HCT116 (cell line): ENCODE measurements around the gene PLCG2. TPM values are rescaled to one million over a fixed set of nuclear protein-coding genes. Genes with fewer than 3 reads are reported as not detected.
A peak's percentile ranks its signal among the peaks of the same experiment; 100 is the strongest.

Experiments used
- ATAC-seq: fragments of 200-7000 bp; cut with Tn5 transposase; 2 replicates; pipeline ENCODE4 v1.9.1; 2020; ENCODE audit warnings: mild to moderate bottlenecking, moderate library complexity
- BruUV-seq: library from RNA; stranded (reverse); fragments of 400-500 nt; replicated peaks from 2 replicates; lab custom pipeline; 2021; lab: Mats Ljungman, UMichigan
- CTCF ChIA-PET: fragments of 300-600 bp; sonication (Branson Sonifier 250); formaldehyde crosslinking; loops from one replicate; lab custom pipeline; 2021; ENCODE audit warnings: antibody characterized with exemption; lab: Charles Lee
- POLR2A ChIA-PET: fragments of 300-600, 350-600 bp; sonication (Branson Sonifier 250); formaldehyde crosslinking; loops from one replicate; lab custom pipeline; 2021; ENCODE audit warnings: antibody characterized with exemption; lab: Charles Lee
- RAD21 ChIA-PET, 2 experiments: fragments of 300-600 bp; sonication (Branson Sonifier 250); formaldehyde crosslinking; loops; one replicate each; lab custom pipeline; 2023; ENCODE audit warnings: low total read pairs in 2 of 2; ENCODE audit not compliant: uncharacterized antibody in 2 of 2, unreplicated experiment in 2 of 2, low non-redundant PET in 1 of 2; lab: Charles Lee
- DNase-seq: peaks from one replicate; pipeline ENCODE4 v3.0.0-alpha.2; 2010; ENCODE audit warnings: low read depth, low spot score
- H2AFZ ChIP-seq: fragments of 200-600 bp; shearing (Covaris generic), sonication (generic); 2 replicates; pipeline ENCODE4 v1.6.1; 2017; ENCODE audit warnings: low read depth, mixed run types, mixed read lengths, antibody characterized with exemption, low read length; ENCODE audit not compliant: poor library complexity, severe bottlenecking
- H3K27ac ChIP-seq: 2 replicates; pipeline ENCODE4 v1.5.1; 2012; ENCODE audit warnings: low read depth, low read length
- H3K27me3 ChIP-seq: fragments of 200-600 bp; sonication (generic); 2 replicates; pipeline ENCODE4 v1.6.1; 2016; ENCODE audit warnings: mixed run types, low read length, mixed read lengths; ENCODE audit not compliant: insufficient read depth
- H3K36me3 ChIP-seq, 2 experiments: fragments of 200-500 bp in 1 of 2; fragments of 200-600 bp in 1 of 2; sonication (Bioruptor generic) in 1 of 2; sonication (generic) in 1 of 2; 2 replicates each; pipeline versions ENCODE4 v1.5.1 to v1.6.1; 2014 to 2016; ENCODE audit warnings: low read length in 2 of 2, inconsistent platforms in 1 of 2, mixed read lengths in 1 of 2, mixed run types in 1 of 2; ENCODE audit not compliant: insufficient read depth in 2 of 2, control insufficient read depth in 1 of 2
- H3K4me1 ChIP-seq, 2 experiments: fragments of 200-600 bp in 1 of 2; sonication (generic) in 1 of 2; 2 replicates each; pipeline versions ENCODE4 v1.5.1 to v1.6.1; 2012 to 2017; ENCODE audit warnings: low read length in 2 of 2, inconsistent platforms in 1 of 2, mild to moderate bottlenecking in 1 of 2, mixed read lengths in 1 of 2, mixed run types in 1 of 2, moderate library complexity in 1 of 2; ENCODE audit not compliant: insufficient read depth in 2 of 2, control insufficient read depth in 1 of 2
- H3K4me2 ChIP-seq: fragments of 200-600 bp; sonication (generic); 2 replicates; pipeline ENCODE4 v1.6.1; 2017; ENCODE audit warnings: mixed run types, low read length, mixed read lengths
- H3K4me3 ChIP-seq, 2 experiments: fragments of 200-600 bp in 1 of 2; sonication (generic) in 1 of 2; replicated peaks in 1 of 2; 2 replicates each; pipeline ENCODE4 v1.5.1; 2011 to 2016; ENCODE audit warnings: low read length in 2 of 2, control low read depth in 1 of 2, low read depth in 1 of 2, mild to moderate bottlenecking in 1 of 2, mixed read lengths in 1 of 2, mixed run types in 1 of 2
- H3K79me2 ChIP-seq: fragments of 200-600 bp; sonication (generic); 2 replicates; pipeline ENCODE4 v1.6.1; 2017; ENCODE audit warnings: mild to moderate bottlenecking, mixed run types, low read length, moderate library complexity, mixed read lengths; ENCODE audit not compliant: insufficient read depth
- H3K9ac ChIP-seq: fragments of 200-600 bp; sonication (generic); 2 replicates; pipeline ENCODE4 v1.6.1; 2016; ENCODE audit warnings: low read length, mixed read lengths
- H3K9me2 ChIP-seq: fragments of 200-600 bp; sonication (generic), shearing (Covaris generic); 2 replicates; pipeline ENCODE4 v1.6.1; 2017; ENCODE audit warnings: mixed run types, mild to moderate bottlenecking, moderate library complexity; ENCODE audit not compliant: insufficient read depth
- H3K9me3 ChIP-seq, 2 experiments: fragments of 200-500 bp in 1 of 2; fragments of 200-600 bp in 1 of 2; sonication (Bioruptor generic) in 1 of 2; sonication (generic) in 1 of 2; 2 replicates each; pipeline ENCODE4 v1.6.1; 2014 to 2017; ENCODE audit warnings: low read length in 2 of 2, mixed read lengths in 2 of 2, inconsistent platforms in 1 of 2, low read depth in 1 of 2, mild to moderate bottlenecking in 1 of 2, mixed run types in 1 of 2, moderate library complexity in 1 of 2; ENCODE audit not compliant: control insufficient read depth in 1 of 2, insufficient read depth in 1 of 2
- H4K20me1 ChIP-seq: fragments of 200-600 bp; sonication (generic), shearing (Covaris generic); 2 replicates; pipeline ENCODE4 v1.6.1; 2017; ENCODE audit warnings: mixed run types, mild to moderate bottlenecking, moderate library complexity; ENCODE audit not compliant: insufficient read depth
- CBX3 ChIP-seq: IDR thresholded peaks from 2 replicates; pipeline ENCODE4 v1.6.1; 2012; ENCODE audit warnings: low read depth
- EGR1 ChIP-seq: IDR thresholded peaks from 2 replicates; pipeline ENCODE4 v1.6.1; 2012; ENCODE audit warnings: low read depth
- ELF1 ChIP-seq: IDR thresholded peaks from 2 replicates; pipeline ENCODE4 v1.6.1; 2012; ENCODE audit warnings: low read depth, borderline replicate concordance
- EZH2 ChIP-seq: fragments of 200-600 bp; sonication (generic); IDR thresholded peaks from 2 replicates; pipeline ENCODE4 v1.6.1; 2017; ENCODE audit warnings: antibody characterized with exemption, mixed run types
- EZH2phosphoT487 ChIP-seq: fragments of 200-600 bp; IDR thresholded peaks from 2 replicates; pipeline ENCODE4 v1.6.1; 2018; ENCODE audit warnings: antibody characterized with exemption, borderline replicate concordance
- FOSL1 ChIP-seq: IDR thresholded peaks from 2 replicates; pipeline ENCODE4 v1.6.1; 2012; ENCODE audit warnings: low read depth
- JUND ChIP-seq: IDR thresholded peaks from 2 replicates; pipeline ENCODE4 v1.6.1; 2012
- POLR2A ChIP-seq: IDR thresholded peaks from 2 replicates; pipeline ENCODE4 v1.7.0; 2011; ENCODE audit warnings: borderline replicate concordance; ENCODE audit not compliant: insufficient read depth, insufficient read length; ENCODE audit errors: extremely low read depth
- POLR2AphosphoS5 ChIP-seq: IDR thresholded peaks from 2 replicates; pipeline ENCODE4 v1.6.1; 2011; ENCODE audit warnings: mild to moderate bottlenecking, low read depth, low read length, moderate library complexity
- RAD21 ChIP-seq: IDR thresholded peaks from 2 replicates; pipeline ENCODE4 v1.6.1; 2012; ENCODE audit warnings: low read depth, mild to moderate bottlenecking
- SIN3A ChIP-seq: IDR thresholded peaks from 2 replicates; pipeline ENCODE4 v1.6.1; 2012; ENCODE audit warnings: low read depth
- SP1 ChIP-seq: IDR thresholded peaks from 2 replicates; pipeline ENCODE4 v1.6.1; 2012; ENCODE audit warnings: low read depth
- SRF ChIP-seq: IDR thresholded peaks from 2 replicates; pipeline ENCODE4 v1.6.1; 2012; ENCODE audit warnings: low read depth
- TCF7L2 ChIP-seq: IDR thresholded peaks from 2 replicates; pipeline ENCODE4 v1.7.0; 2011; ENCODE audit warnings: borderline replicate concordance, inconsistent platforms; ENCODE audit not compliant: insufficient read depth, insufficient read length; ENCODE audit errors: extremely low read depth
- YY1 ChIP-seq: IDR thresholded peaks from 2 replicates; pipeline ENCODE4 v1.6.1; 2011; ENCODE audit warnings: low read length, low read depth, moderate library complexity, mild to moderate bottlenecking; ENCODE audit not compliant: insufficient replicate concordance; ENCODE audit errors: extremely low read depth
- ZFX ChIP-seq: fragments of 450-650 bp; IDR thresholded peaks from 2 replicates; pipeline ENCODE4 v1.6.1; 2017
- ZNF274 ChIP-seq: fragments of 200-500 bp; sonication (Bioruptor generic); IDR thresholded peaks from 2 replicates; pipeline ENCODE4 v1.6.1; 2014; ENCODE audit warnings: mild to moderate bottlenecking, low read depth, low read length, inconsistent platforms
- intact Hi-C: fragments of 100-400 bp; cut with micrococcal nuclease; formaldehyde crosslinking; loops from 2 replicates; pipeline ENCODE4 v1.10.0; 2022
- total RNA-seq: library from RNA; stranded (reverse); gene quantifications from one replicate; pipeline ENCODE4 v1.2.1, GENCODE V29; 2021; ENCODE audit not compliant: unreplicated experiment
- TF ChIP-seq, protein P1 (sequence below): IDR thresholded peaks from 2 replicates; pipeline ENCODE4 v1.6.1; 2012
- TF ChIP-seq, protein P2 (sequence below), 3 experiments: fragments of 200-600 bp in 1 of 3; sonication (generic) in 1 of 3; IDR thresholded peaks in 2 of 3; conservative IDR thresholded peaks in 1 of 3; 2 replicates each; pipeline ENCODE4 v1.5.1; 2012 to 2017; ENCODE audit warnings: low read depth in 2 of 3, low read length in 2 of 3, antibody characterized with exemption in 1 of 3, borderline replicate concordance in 1 of 3, control low read depth in 1 of 3, mild to moderate bottlenecking in 1 of 3, mixed read lengths in 1 of 3, mixed run types in 1 of 3, moderate library complexity in 1 of 3; ENCODE audit not compliant: insufficient read depth in 1 of 3
- TF ChIP-seq, protein P3 (sequence below): IDR thresholded peaks from 2 replicates; pipeline ENCODE4 v1.6.1; 2012
- TF ChIP-seq, protein P4 (sequence below): IDR thresholded peaks from 2 replicates; pipeline ENCODE4 v1.6.1; 2012; ENCODE audit warnings: low read depth

PLCG2 gene
- total RNA-seq, 1 experiment from 2014 or later: 31.2 TPM

DNA sequence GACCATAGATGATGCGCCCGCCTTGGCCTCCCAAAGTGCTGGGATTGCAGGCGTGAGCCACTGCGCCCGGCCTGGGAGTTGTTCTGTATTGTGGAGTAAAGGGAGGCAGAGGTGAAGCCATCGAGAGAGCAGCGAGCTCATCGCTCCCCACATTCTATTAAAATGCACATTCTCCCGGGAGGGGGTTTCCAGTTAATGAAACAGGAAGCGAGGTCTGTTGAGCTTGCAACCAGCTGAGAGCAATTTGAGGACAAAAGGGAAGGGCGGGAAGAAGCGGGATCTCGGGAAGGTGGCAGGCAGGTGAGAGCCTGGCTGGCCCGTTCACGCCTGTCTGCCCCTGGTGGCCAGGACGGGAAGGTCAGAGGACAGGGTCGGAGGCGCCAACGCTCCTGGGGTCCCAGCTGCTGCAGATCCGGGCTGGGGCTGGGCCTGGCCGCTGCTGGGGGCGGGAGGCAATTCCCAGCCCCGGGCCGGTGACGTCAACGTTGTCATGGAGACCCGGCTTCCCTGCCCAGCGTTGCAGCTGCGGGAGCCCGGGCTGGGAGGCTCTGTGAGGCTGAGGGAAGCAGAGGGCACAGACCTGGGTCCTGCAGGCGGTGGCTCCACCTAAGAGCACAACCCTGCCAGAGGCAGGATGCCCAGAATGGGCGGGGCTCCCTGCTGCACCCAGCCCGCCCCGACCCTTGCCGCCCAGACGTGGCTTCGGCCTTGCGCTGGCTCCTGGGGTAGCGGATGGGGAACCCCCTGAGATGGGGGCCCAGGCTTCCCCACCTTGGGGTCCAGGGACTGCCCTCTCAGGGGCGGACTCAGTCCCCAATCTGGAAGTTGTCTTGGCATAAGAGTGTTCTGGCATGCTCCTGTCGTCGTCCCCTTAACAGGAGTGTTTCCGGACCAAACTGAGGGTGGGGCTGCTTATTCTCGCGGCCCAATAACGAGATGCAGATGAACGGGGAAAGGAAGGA, 48.7 kb upstream of the PLCG2 start:
- intact Hi-C loops: loop anchor here (10.0 kb wide), 2 partner anchors 696 to 1206 kb away; partner anchors contain the start of gene ATMIN
- peak overlapping the region; percentile 38 for H3K27ac ChIP-seq
- no peaks in the 10 kb centered on the region for H4K20me1 ChIP-seq
- H2AFZ ChIP-seq: peak overlapping the region; percentile 69
- DNase-seq (peak; percentile 75), ATAC-seq (peak; percentile 84)
- H3K79me2 ChIP-seq: no peaks in the 10 kb centered on the region
- peak overlapping the region; percentile 19 to 38 for H3K4me3 ChIP-seq
- peaks cover 18 to 34% of the 10 kb centered on the region in 2 experiments for H3K4me1 ChIP-seq
- H3K4me2 ChIP-seq: peak overlapping the region; percentile 65
- H3K9me3 ChIP-seq: no peaks in the 10 kb centered on the region
- ChIA-PET POLR2A (interaction anchor here (0.7 to 1.8 kb wide), 5 partner anchors 11 to 325 kb away, joined by 3 to 7 read pairs (median 5); no protein-coding TSS in a partner anchor), RAD21 (interaction anchor here in 1 of 2 experiments (0.7 to 0.9 kb wide), 2 partner anchors 27 to 325 kb away, joined by 4 to 6 read pairs; no protein-coding TSS in a partner anchor), CTCF (interaction anchor here (0.7 to 2.0 kb wide), 23 partner anchors 10 to 806 kb away, joined by 3 to 15 read pairs (median 4); partner anchors contain the start of genes BCO1 and GAN)
- no peaks in the 10 kb centered on the region for H3K27me3 ChIP-seq
- H3K9me2 ChIP-seq: no peaks in the 10 kb centered on the region
- H3K9ac ChIP-seq: peak overlapping the region; percentile 44
- BruUV-seq: no TSS peak
- H3K36me3 ChIP-seq: no peaks in the 10 kb centered on the region
- TF ChIP-seq EZH2: no peak
- TF ChIP-seq POLR2A: peak; percentile 36
- no peak for TF ChIP-seq ELF1
- no peak for TF ChIP-seq ZNF274
- peak; percentile 50; the same call in 1 of the 2 replicates for TF ChIP-seq ZFX
- TF ChIP-seq, protein P1, sequence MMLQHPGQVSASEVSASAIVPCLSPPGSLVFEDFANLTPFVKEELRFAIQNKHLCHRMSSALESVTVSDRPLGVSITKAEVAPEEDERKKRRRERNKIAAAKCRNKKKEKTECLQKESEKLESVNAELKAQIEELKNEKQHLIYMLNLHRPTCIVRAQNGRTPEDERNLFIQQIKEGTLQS: no peak
- TF ChIP-seq, protein P2, sequence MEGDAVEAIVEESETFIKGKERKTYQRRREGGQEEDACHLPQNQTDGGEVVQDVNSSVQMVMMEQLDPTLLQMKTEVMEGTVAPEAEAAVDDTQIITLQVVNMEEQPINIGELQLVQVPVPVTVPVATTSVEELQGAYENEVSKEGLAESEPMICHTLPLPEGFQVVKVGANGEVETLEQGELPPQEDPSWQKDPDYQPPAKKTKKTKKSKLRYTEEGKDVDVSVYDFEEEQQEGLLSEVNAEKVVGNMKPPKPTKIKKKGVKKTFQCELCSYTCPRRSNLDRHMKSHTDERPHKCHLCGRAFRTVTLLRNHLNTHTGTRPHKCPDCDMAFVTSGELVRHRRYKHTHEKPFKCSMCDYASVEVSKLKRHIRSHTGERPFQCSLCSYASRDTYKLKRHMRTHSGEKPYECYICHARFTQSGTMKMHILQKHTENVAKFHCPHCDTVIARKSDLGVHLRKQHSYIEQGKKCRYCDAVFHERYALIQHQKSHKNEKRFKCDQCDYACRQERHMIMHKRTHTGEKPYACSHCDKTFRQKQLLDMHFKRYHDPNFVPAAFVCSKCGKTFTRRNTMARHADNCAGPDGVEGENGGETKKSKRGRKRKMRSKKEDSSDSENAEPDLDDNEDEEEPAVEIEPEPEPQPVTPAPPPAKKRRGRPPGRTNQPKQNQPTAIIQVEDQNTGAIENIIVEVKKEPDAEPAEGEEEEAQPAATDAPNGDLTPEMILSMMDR (IDR thresholded peaks at IDR 0.05 in 2 of 3, conservative IDR thresholded peaks at IDR 0.05 in 1 of 3; ENCODE audit: borderline replicate concordance in 1 of 3, insufficient read depth in 1 of 3, low read depth in 2 of 3, low read length in 2 of 3): peak; percentile 54 to 88 (median 88); a peak in 5 of 6 replicates
- TF ChIP-seq POLR2AphosphoS5: no peak; the same call in 1 of the 2 replicates
- TF ChIP-seq SRF: peak; percentile 40; the same call in 1 of the 2 replicates
- no peak for TF ChIP-seq SP1
- peak; percentile 63 for TF ChIP-seq YY1
- peak; percentile 46 for TF ChIP-seq RAD21
- TF ChIP-seq, protein P3, sequence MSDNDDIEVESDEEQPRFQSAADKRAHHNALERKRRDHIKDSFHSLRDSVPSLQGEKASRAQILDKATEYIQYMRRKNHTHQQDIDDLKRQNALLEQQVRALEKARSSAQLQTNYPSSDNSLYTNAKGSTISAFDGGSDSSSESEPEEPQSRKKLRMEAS: peak; percentile 99
- peak; percentile 7 for TF ChIP-seq TCF7L2
- TF ChIP-seq, protein P4, sequence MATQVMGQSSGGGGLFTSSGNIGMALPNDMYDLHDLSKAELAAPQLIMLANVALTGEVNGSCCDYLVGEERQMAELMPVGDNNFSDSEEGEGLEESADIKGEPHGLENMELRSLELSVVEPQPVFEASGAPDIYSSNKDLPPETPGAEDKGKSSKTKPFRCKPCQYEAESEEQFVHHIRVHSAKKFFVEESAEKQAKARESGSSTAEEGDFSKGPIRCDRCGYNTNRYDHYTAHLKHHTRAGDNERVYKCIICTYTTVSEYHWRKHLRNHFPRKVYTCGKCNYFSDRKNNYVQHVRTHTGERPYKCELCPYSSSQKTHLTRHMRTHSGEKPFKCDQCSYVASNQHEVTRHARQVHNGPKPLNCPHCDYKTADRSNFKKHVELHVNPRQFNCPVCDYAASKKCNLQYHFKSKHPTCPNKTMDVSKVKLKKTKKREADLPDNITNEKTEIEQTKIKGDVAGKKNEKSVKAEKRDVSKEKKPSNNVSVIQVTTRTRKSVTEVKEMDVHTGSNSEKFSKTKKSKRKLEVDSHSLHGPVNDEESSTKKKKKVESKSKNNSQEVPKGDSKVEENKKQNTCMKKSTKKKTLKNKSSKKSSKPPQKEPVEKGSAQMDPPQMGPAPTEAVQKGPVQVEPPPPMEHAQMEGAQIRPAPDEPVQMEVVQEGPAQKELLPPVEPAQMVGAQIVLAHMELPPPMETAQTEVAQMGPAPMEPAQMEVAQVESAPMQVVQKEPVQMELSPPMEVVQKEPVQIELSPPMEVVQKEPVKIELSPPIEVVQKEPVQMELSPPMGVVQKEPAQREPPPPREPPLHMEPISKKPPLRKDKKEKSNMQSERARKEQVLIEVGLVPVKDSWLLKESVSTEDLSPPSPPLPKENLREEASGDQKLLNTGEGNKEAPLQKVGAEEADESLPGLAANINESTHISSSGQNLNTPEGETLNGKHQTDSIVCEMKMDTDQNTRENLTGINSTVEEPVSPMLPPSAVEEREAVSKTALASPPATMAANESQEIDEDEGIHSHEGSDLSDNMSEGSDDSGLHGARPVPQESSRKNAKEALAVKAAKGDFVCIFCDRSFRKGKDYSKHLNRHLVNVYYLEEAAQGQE: no peak
- TF ChIP-seq SIN3A: no peak
- TF ChIP-seq CBX3: peak; percentile 99
- no peak for TF ChIP-seq JUND
- no peak for TF ChIP-seq EZH2phosphoT487
- TF ChIP-seq EGR1: no peak
- no peak for TF ChIP-seq FOSL1
